HG03571 (cell line): ENCODE results near the gene FBXW9.
"Not testable (repeated sequence)": the region's sequence is repeated elsewhere in the genome, so short reads cannot be mapped to it uniquely, and the experiment has no call there.

Experiments used
- ATAC-seq: cut with Tn5 transposase; IDR thresholded peaks from one replicate; pipeline ENCODE4 v1.9.1; 2021; ENCODE audit not compliant: unreplicated experiment

FBXW9 gene

GRCh38 chr19:12715929-12716328 lies 19.5 kb upstream of the FBXW9 start:
- ATAC-seq, result no peak

- ATAC-seq, result no peak
These were observed 18.7 kb upstream of the FBXW9 start for GRCh38 chr19:12715102-12715501.

- not testable (repeated sequence) for ATAC-seq
These were observed 16.9 kb upstream of the FBXW9 start for GRCh38 chr19:12713304-12713703.

GRCh38 chr19:12712077-12712476 lies 15.6 kb upstream of the FBXW9 start:
- ATAC-seq, result not testable (repeated sequence)

- ATAC-seq, result no peak
These were observed 14.8 kb upstream of the FBXW9 start for GRCh38 chr19:12711187-12711586.

GRCh38 chr19:12708641-12709040 lies 12.2 kb upstream of the FBXW9 start:
- ATAC-seq, result no peak

- ATAC-seq, result no peak
These were observed 9.9 kb upstream of the FBXW9 start for GRCh38 chr19:12706332-12706718.

- ATAC-seq, result no peak
These were observed 9.4 kb upstream of the FBXW9 start for GRCh38 chr19:12705654-12706331.

- ATAC-seq, result no peak
These were observed 8.7 kb upstream of the FBXW9 start for GRCh38 chr19:12705169-12705568.

- no peak for ATAC-seq
These were observed 6.6 kb upstream of the FBXW9 start for GRCh38 chr19:12703046-12703445.

- no peak for ATAC-seq
These were observed 5.3 kb upstream of the FBXW9 start for GRCh38 chr19:12701596-12702282.

GRCh38 chr19:12698138-12698537 lies 1.7 kb upstream of the FBXW9 start:
- no peak for ATAC-seq

GRCh38 chr19:12697425-12697824 lies 994 bp upstream of the FBXW9 start:
- ATAC-seq, result not testable (repeated sequence)

GRCh38 chr19:12695997-12696365 lies 450 bp downstream of the FBXW9 start:
- peak; percentile 12 for ATAC-seq

- ATAC-seq, result no peak
These were observed 917 bp downstream of the FBXW9 start for GRCh38 chr19:12695514-12695913.

- ATAC-seq, result no peak
These were observed 1.3 kb downstream of the FBXW9 start for GRCh38 chr19:12695096-12695495.

GRCh38 chr19:12694641-12695040 lies 1.8 kb downstream of the FBXW9 start:
- no peak for ATAC-seq

- ATAC-seq, result no peak
These were observed 3.5 kb downstream of the FBXW9 start for GRCh38 chr19:12692960-12693359.

- ATAC-seq, result no peak
These were observed 6.7 kb downstream of the FBXW9 start for GRCh38 chr19:12689581-12690216.

GRCh38 chr19:12689012-12689411 lies 7.4 kb downstream of the FBXW9 start:
- ATAC-seq, result no peak

- no peak for ATAC-seq
These were observed 8.8 kb downstream of the FBXW9 start, which contains the start of gene GNG14 for GRCh38 chr19:12687496-12688196. Gene GNG14, plus strand, starts transcription at chr19:12687998. Its CDS starts 51 bp downstream, at chr19:12688049.

- ATAC-seq, result no peak
These were observed 10.6 kb downstream of the FBXW9 start for GRCh38 chr19:12685831-12686230.
